GM21381 (cell line): ENCODE measurements around the gene VPS35.

Experiments used
- ATAC-seq: cut with Tn5 transposase; IDR thresholded peaks from one replicate; pipeline ENCODE4 v1.9.1; 2021; ENCODE audit warnings: mild to moderate bottlenecking, moderate library complexity; ENCODE audit not compliant: unreplicated experiment

The VPS35 gene

DNA sequence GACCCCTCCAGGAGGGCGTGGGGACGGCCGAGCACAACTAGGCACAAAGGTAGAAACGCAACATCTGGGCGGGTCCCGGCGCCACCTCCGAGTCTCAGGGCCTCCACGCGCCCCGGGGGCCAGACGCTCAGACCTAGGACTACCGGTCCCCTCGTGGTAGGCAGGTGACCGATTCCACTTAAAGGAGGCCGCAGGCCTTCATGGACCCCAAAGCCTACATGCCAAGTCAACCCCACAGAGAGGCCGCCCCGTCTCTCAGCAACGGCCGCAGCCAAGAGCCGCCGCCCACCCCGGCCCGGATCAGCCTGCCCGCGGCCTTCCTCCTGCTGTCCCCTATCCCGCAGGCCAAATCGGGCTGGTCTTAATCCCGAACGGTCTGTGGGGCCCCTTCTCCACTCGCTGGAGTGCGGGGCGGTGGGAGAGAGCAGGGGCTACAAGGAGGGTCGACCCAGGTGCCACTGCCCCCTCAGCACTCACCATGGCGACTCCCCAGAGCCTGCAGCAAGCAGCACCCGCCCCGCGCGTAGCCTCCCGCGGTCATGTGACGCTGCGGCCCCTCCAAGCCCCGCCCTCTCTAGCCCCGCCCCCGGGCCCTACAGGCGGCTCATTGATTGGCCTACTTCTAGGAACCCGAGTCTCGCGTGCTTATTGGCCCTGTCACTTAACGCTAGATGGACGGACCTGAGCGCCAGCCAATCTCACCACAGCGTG is at the start of gene VPS35:
TSS of gene VPS35 (minus strand) at position 525 of the 711 bp plus-strand sequence. CDS start at position 480, 45 bp downstream.
- peak; percentile 81 for ATAC-seq

DNA sequence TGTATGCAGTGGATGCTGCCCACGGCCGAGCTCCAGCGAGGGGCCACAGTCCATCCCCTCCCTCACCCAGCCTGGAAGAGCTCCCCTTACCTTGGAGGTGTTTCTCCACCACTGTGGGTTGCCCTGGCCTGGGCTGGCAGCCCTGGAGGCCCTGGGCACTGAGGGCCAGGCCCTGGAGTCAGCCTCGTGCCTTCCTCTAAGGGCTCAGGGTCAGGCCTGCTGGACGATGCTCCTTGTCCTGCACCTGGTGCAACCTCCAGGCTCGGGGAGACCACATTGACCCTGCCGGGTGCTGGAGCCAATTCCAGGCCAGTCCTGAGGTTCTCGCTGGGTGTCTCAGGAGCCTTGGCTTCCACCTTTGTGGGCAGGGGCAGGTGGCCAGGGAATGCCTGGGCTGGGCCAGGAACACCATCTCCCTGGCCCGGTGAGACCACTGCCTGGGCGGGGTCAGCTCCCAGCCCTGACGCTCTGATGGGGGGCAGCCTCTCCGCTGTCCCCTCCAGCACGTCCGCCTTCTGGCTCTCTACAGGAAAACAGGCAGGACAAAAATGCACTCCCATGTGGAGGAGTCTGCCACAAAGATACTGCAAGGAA is 48.7 kb upstream of the VPS35 start:
- no peak for ATAC-seq

DNA sequence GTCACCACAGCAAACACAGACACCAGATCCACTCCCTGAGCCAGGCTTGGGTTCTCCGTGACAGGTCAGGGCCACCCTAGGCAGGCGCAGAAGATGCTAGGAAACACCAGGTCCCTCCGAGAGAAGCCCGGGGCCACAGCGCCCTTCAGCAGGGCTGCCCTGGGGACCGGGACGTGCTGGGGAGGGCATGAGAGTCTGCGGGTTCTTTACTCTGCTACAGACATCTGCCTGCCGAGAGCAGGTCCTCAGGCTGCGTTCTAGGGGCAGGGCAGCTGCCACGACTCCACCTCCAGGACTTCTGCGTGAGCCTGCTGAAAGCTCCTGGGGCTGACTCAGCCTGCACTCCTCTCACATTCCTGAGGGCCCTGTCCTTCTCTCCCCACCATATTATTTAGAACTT is 47.7 kb upstream of the VPS35 start:
- ATAC-seq: no peak

DNA sequence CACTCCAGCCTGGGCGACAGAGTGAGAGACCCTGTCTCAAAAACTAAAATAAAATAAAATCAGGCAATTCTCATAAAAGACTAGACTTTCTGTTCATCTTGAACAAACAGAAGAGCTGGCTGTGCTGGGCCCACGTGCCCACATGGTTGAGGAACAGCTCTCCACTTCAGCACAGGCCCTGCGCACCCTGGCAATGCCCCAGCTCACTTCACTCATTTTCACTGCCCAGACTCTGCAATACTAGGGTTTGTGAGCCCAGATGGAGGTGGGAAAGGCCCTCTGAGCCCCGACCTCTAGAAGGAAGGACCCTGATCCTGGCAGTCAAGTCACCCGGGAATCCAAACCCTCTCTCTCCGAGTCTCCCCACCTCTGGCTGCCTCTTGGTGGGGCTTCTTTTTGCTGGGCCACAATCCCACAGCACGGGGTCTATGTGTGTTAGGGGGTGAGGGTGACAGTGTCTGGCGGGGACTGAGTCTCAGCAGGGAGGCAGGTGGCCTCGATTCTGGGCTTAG is 44.4 kb upstream of the VPS35 start:
- no peak for ATAC-seq

DNA sequence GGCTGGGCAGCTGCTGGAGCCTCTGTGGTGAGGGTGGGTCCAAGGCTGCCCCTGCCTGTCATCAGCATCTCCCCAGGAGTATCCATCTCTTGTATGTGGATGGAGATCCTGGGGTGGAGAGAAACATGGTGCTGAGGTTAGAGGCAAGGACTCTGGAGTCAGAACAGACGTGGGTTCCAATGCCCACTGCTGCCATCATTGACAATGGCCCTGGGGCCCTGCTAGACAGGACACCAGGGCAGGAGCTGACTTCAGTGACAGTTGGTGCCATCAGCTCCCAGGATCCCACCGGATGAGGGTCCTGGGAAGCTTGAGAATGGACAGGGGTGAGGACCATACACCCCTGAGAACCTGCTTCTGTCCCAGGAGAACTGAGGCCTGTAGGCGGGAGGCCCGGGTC is 43.6 kb upstream of the VPS35 start:
- ATAC-seq: no peak

DNA sequence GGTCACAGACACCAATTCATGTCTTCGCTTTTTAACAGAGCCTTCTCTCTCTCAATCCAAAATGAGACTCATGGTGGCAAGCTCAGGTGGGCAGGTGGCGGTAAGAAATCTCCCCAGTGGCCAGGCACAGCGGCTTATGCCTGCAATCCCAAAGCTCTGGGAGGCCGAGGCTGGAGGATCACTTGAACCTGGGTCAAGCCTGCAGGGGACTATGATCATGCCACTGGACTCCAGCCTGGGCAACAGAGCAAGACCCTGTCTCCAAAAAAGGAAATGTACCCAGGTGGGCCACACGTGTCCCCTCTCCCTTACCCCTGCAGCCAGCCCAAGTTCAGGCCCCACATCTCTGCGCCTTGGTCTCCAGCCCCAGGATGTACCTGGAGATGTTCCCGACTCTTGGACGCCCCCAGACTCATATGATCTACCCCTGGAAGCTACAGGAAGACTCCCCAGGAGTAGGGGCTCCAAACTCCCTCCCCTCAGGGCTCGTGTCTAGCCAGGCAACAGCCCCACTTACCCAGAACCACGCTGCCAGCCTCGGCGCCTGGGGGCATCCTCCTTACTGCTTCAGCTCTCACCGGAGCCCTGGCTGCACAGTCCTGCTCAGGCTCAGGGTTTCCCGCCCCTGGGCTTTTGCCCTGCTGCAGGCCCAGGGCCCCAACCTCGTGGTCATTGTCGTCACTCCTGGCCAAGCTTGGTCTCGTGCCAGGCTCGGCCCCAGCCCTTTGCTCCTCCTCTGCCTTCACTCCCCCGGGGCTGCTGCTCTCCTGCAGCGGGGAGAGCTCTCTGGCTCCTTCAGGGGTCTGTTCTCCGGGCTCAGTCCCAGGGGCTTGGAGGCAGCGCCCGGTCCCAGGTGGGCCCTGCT is 42.9 kb upstream of the VPS35 start:
- no peak for ATAC-seq

DNA sequence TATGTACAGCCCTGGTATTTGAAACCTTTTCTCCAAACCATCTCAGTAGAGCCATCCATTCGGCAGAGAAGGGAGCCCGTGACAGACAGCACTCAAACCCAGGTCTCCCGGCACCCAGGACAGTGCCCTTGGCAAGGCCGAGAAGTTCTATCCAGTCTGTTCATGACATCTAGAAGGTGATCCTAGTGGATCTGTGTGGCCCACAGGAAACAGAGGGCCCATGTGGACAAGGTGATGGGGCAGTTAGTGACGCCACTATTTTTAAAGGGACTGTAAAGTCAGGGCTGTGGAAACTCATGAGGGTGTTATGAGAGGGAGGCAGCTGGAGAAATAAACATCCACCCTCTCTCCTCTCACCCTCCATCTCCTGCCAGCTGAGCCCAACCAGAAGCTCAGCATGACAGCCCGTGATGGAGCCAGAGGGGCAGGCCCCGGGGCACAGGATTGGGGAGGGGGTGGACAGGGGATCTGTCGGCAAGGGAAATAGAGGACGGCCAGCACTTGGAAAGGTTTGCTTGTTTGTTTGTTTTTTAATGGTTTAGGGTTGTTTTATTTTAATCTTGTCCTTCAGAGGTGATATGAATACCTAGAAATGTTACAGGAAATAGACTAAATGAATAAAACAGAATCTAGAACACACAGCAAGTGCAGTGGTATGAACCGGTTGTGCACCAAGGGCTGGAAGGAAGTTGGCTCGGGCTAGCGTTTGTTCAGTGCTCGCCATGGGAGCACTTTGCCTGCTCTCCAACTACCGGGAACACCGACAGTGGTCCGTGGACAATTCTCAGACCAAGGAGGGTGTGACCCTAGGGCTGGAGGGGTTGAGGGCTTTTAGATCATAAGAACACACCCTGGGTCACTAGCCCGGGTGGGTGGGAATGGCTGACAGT is 42.1 kb upstream of the VPS35 start:
- no peak for ATAC-seq

DNA sequence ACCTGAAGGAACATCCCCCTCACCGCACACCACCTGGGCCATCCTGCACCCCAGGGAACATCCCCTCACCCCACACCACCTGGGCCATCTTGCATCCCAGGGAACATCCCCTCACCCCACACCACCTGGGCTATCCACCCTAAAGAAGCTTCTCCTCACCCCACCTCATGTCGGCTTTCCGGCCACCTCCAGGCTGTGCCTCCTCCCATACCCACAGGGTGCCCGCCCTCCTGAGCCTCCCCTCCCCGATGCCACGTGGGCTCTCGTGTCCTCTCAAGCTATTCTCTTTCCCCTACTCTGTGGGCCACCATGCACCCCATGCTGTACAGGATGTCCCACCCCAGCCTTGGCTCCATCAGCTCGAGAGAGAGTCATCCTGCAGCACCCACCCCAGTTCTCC is 41.1 kb upstream of the VPS35 start:
- no peak for ATAC-seq

DNA sequence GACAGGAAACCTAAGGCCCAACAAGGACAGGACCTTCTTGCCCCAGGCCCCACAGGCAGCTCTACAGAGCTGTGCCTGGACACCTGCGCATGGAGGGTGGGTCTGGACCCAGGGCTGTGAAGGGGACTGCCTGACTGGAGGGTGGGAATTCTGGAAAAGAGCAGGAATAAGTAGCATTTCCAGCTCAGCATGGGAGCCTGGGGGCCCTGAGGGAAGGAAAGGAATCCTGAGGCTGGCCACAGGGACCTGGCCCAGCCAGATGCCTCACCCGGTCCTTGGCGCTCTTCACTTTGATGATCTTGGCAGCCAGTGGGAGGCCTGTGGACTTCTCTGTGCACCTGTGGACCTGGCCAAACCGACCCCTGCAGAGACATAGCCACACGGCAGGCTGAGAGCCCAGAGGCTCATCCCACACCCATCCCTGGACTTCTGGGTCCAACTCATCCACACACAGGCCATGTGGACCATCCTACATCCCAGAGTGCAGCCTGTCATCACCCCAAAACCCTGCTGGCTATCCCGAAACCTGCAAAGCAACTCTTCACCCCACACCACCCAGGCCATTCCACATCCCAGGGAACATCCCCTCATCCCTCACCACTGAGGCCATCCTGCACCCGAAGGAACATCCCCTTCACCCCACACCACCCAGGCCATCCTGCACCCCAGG is 40.5 kb upstream of the VPS35 start:
- no peak for ATAC-seq

DNA sequence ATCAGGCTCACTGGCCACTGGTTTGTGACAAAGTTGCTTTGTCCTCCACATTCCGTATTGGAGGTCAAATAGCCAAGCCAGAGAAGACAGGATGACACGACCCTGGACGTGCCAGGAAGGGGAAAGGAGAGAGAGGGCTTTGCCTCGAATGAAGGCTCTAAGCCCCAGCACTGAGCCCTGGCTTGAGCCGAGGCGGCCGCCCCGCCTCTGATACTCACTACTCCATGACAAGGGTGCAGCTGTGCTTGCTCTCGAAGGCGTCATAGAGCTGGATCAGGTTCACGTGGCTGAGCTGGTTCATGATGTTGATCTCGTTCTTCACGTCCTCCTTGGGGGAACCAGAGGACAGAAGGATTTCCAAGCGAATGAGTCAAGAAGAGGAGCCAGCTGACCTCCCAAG is 39.8 kb upstream of the VPS35 start:
- ATAC-seq: no peak

DNA sequence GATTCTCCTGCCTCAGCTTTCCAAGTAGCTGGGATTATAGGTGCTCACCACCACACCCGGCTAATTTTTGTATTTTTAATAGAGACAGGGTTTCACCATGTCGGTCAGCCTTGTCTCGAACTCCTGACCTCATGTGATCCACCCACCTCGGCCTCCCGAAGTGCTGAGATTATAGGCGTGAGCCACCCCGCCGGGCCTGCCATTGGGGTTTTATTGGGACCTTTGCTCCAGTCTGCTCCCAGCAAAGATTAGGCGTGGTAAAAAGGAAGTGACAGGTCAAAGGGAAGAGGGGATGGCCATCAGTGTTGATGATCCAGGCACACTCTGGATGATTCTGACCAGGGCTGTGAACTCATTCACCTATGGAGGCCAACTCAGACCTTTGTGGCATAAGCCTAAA is 38.7 kb upstream of the VPS35 start:
- ATAC-seq: no peak

DNA sequence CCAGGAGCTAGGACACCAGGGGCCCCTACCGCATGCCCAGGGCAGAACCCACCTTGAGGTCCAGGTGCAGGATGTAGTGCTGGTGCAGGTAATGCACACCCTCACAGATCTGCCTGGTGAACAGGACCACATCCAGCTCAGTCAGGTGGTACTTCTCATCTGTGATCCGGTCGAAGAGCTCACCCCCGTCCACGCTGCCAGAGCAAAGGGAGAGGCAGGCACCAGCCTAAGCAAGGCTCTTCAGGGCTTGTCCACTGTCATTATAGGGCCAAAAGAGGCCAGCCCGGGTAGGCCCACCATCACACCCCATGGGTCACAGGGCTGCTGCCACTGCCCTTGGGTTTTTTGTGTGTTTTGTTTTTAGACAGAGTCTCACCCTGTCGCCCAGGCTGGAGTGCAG is 38.2 kb upstream of the VPS35 start:
- ATAC-seq: no peak

DNA sequence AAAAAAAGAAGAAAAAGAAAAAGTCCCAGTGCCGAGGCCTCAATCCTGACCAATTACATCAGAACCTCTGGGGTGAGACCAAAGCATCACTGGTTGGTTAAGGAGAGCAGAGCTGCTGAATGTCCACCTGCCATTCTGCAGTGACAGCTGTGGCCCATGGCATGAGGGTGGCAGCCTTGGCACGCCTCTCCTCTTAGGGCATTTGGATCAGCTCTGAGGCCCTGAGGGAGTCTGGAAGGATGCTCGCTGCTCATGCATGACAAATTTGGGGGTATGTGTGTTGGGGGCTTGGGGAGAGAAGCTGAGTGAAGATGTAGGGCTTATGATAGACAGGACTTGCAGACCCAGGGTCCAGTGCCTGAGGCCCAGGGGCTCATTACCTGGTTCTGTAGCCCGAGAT is 32.9 kb upstream of the VPS35 start:
- ATAC-seq: no peak

DNA sequence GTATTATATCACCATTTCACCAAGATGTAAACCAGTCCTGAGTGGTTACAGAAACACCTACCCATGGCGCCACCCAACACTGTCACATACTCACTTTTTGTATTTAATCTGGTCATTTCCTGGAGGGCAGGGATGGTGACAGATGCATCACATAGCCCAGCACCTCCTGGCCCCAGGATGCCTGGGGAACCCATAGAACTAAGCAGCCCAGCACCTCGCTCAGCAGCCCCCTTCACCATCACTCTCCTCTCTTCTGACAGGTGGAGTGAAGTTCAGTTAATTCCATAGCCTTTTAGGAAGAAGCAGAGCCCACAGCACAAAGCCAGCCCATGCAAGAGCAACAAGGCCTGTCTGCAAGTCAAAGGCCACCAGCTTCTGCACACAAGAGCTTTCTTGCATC is 31.6 kb upstream of the VPS35 start:
- no peak for ATAC-seq

DNA sequence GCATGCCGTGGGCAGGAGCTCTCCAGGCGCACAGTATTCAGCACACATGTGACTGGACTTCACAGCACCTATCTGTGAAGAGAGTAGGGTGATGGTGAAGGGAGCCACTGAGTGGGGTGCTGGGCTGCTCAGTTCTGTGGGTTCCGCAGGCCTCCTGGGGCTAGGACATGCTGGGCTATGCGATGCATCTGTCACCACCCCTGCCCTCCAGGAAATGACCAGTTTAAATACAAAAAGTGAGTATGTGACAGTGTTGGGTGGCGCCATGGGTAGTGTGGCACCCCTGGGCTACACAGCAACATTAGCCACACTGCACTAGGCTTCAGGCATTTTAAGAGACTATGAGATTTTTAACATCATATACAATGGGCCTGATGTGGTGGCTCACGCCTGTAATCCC is 30.6 kb upstream of the VPS35 start:
- no peak for ATAC-seq

DNA sequence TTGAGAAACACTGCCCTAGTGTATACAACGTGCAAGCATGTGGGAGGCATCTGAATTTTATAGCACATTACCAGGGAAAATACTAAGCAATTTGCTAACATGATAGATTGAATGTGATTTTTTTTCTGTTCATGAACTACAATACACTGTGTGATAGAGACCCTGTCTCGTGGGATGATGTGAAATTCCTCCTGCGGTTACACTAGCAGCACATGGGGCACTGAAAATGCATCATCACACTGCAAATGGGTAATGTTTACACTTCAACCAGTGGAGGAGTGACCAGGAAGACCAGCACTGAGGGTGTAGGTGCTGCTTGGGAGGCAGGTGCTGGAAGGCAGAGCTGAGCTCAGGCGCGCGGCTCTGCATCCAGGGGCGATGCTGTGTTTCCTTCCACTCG is 29.2 kb upstream of the VPS35 start:
- no peak for ATAC-seq

DNA sequence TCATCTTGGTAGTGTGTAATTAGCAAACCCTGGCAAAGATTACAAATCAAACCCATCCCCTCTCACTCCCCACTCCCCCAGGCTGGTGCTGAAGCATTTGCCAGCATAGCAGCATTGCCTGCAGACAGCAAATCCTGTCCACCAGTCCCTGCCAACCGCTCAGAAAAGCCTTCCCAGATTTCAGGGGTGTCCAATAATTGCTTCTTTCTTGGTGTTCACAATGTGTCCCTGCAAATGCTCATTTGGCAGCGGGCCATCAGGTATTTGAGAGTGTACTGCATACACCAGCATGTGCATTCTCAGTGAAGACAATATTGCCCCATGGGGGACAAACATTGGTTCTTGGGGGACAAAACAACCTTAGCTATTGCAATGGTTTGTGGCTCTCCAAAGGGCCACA is 28.7 kb upstream of the VPS35 start:
- ATAC-seq: no peak

DNA sequence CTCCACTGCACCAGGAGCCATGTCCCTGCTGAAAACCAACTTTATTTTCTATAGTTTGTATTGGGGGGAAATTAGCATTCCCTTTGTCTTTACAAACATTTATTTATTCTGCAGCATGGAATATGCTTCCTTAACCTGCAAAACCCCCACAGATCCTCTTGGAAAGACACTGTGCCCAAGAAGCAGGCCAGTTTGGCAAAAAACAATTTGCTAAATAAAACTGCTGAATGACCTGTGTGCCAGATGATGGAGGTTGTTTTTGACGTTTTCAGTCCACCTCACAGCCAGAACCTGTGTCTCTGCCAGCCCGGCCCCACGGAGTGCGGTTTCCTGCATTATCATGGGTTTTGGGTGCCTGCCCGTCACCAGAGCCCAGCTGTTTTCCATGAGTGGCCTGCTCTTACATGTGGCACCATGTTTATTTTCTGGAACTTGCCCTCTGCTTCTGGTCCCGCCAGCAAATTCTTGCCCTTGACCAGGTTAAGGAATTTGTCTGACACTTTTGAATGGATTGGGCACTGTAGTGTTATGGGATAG is 26.9 kb upstream of the VPS35 start:
- no peak for ATAC-seq

DNA sequence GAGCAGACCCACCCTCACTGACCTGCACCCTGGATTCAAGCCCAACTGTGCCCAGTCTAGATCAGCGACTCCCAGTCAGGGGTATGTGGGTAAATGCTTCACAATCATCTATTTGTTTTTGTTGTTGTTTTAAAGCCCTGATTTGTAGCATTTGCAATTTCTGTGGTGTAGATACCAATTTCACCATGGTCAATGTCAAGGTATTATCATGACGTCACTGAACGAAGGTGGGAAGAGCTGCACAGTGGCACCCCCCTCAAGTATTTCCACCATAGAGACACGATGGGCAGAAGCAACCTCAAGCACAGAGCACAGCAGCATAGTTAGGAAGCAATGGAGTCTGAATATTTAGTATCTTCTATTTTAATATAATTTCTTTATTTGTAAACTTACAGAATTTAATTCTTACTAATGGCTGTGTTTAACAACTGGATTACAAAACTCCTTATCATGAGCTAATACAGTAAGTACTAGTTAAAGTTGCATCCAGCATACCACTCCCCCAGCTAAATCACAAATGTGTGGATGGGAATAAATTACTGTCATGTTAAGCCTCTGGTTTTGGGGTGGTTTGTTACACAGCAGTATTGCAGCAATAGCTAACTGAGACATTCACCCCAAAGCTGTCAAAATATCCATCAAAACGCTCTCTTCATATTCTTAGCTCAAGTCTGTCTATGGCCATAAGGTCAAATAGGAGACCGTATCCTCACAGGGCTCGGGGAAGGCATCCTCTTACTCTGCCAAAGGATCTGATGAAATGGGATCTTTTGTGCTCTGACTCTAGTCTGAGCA is 26.0 kb upstream of the VPS35 start:
- ATAC-seq: no peak
